Karpas-422 (cell line): Measurements from ENCODE around the gene DMBX1. TPM values are rescaled to one million over a fixed set of nuclear protein-coding genes. Genes with fewer than 3 reads are reported as not detected.

ENCODE experiments used
- DNase-seq: peaks from one replicate; pipeline ENCODE4 v3.0.0-alpha.2; 2015
- H2AFZ ChIP-seq: fragments of 200-600 bp; sonication (generic); 2 replicates; pipeline ENCODE4 v1.6.1; 2014; ENCODE audit warnings: antibody characterized with exemption, low read length, mixed read lengths
- H3K27ac ChIP-seq: fragments of 200-600 bp; sonication (generic); 2 replicates; pipeline ENCODE4 v1.5.1; 2014; ENCODE audit warnings: mild to moderate bottlenecking, low read length, moderate library complexity
- H3K27me3 ChIP-seq: fragments of 200-600 bp; sonication (generic); 2 replicates; pipeline ENCODE4 v1.6.1; 2014; ENCODE audit warnings: low read length, mixed read lengths
- H3K36me3 ChIP-seq: fragments of 200-600 bp; sonication (generic); 2 replicates; pipeline ENCODE4 v1.6.1; 2014; ENCODE audit warnings: low read length, mixed read lengths; ENCODE audit not compliant: insufficient read depth
- H3K4me1 ChIP-seq: fragments of 200-600 bp; sonication (generic); 2 replicates; pipeline ENCODE4 v1.6.1; 2014; ENCODE audit warnings: mild to moderate bottlenecking, low read length, mixed read lengths
- H3K4me2 ChIP-seq: fragments of 200-600 bp; sonication (generic); 2 replicates; pipeline ENCODE4 v1.6.1; 2014; ENCODE audit warnings: low read length, low read depth, mild to moderate bottlenecking; ENCODE audit not compliant: poor library complexity, severe bottlenecking
- H3K4me3 ChIP-seq: fragments of 200-600 bp; sonication (generic); 2 replicates; pipeline ENCODE4 v1.5.1; 2014; ENCODE audit warnings: mild to moderate bottlenecking, antibody characterized with exemption, low read length, mixed read lengths
- H3K79me2 ChIP-seq: fragments of 200-600 bp; sonication (generic); 2 replicates; pipeline ENCODE4 v1.6.1; 2014; ENCODE audit warnings: mild to moderate bottlenecking, low read length, mixed read lengths
- H3K9ac ChIP-seq: fragments of 200-600 bp; sonication (generic); 2 replicates; pipeline ENCODE4 v1.6.0; 2014; ENCODE audit warnings: low read length
- H3K9me2 ChIP-seq: fragments of 200-600 bp; sonication (generic), shearing (Covaris generic); replicated peaks from 2 replicates; pipeline ENCODE4 v1.6.0; 2014; ENCODE audit warnings: mild to moderate bottlenecking, low read length, moderate library complexity; ENCODE audit not compliant: insufficient read depth
- H3K9me3 ChIP-seq: fragments of 300-700, 200-600 bp; sonication (generic); 2 replicates; pipeline ENCODE4 v1.6.1; 2014; ENCODE audit warnings: low read length, mixed read lengths
- H4K20me1 ChIP-seq: fragments of 200-600 bp; sonication (generic); 2 replicates; pipeline ENCODE4 v1.6.1; 2014; ENCODE audit warnings: mild to moderate bottlenecking, antibody characterized with exemption, low read length, low read depth; ENCODE audit not compliant: insufficient read depth
- total RNA-seq: library from RNA; depleted of rRNA; stranded (reverse); fragments of >200 nt; shearing (Covaris generic); gene quantifications from 2 replicates; pipeline ENCODE4 v1.2.3, GENCODE V29; 2014; ENCODE audit warnings: low replicate concordance

Gene DMBX1
- total RNA-seq, 1 experiment from 2014 or later = not detected

- Histone ChIP-seq H3K4me1 (no peaks in the 10 kb centered on the region), H3K9ac (no peak overlapping the region), H2AFZ (no peak overlapping the region), H3K27me3 (no peaks in the 10 kb centered on the region), H3K4me3 (no peak overlapping the region), H4K20me1 (no peaks in the 10 kb centered on the region), H3K9me2 (no peaks in the 10 kb centered on the region), H3K9me3 (no peaks in the 10 kb centered on the region), H3K4me2 (no peak overlapping the region), H3K36me3 (no peaks in the 10 kb centered on the region), H3K27ac (no peak overlapping the region), H3K79me2 (no peaks in the 10 kb centered on the region)
- no peak for DNase-seq
Observed at GRCh38 chr1:46464915-46465314, 24.7 kb upstream of the DMBX1 start.

GRCh38 chr1:46465981-46466476 lies 23.6 kb upstream of the DMBX1 start:
- no peak overlapping the region for H3K27ac ChIP-seq
- H3K4me1 ChIP-seq = no peaks in the 10 kb centered on the region
- H4K20me1 ChIP-seq = no peaks in the 10 kb centered on the region
- no peak overlapping the region for H3K9ac ChIP-seq
- H3K4me2 ChIP-seq = no peak overlapping the region
- H2AFZ ChIP-seq = no peak overlapping the region
- no peaks in the 10 kb centered on the region for H3K27me3 ChIP-seq
- H3K9me3 ChIP-seq = no peaks in the 10 kb centered on the region
- no peaks in the 10 kb centered on the region for H3K9me2 ChIP-seq
- H3K4me3 ChIP-seq = no peak overlapping the region
- no peak for DNase-seq
- no peaks in the 10 kb centered on the region for H3K79me2 ChIP-seq
- no peaks in the 10 kb centered on the region for H3K36me3 ChIP-seq

GRCh38 chr1:46466477-46467182 lies 23.0 kb upstream of the DMBX1 start:
- no peaks in the 10 kb centered on the region for H3K27me3 ChIP-seq

GRCh38 chr1:46467183-46467504 lies 22.5 kb upstream of the DMBX1 start:
- H3K4me3 ChIP-seq = no peak overlapping the region
- no peak overlapping the region for H2AFZ ChIP-seq

More at GRCh38 chr1:46466477-46467182, 23.0 kb upstream of the DMBX1 start:
- H3K79me2 ChIP-seq = no peaks in the 10 kb centered on the region
- no peak overlapping the region for H3K4me2 ChIP-seq
- no peak for DNase-seq
- H3K9me2 ChIP-seq = no peaks in the 10 kb centered on the region
- no peak overlapping the region for H2AFZ ChIP-seq
- H3K4me1 ChIP-seq = no peaks in the 10 kb centered on the region
- H3K9me3 ChIP-seq = no peaks in the 10 kb centered on the region
- H3K4me3 ChIP-seq = no peak overlapping the region
- no peak overlapping the region for H3K27ac ChIP-seq
- no peaks in the 10 kb centered on the region for H3K36me3 ChIP-seq
- no peak overlapping the region for H3K9ac ChIP-seq
- no peaks in the 10 kb centered on the region for H4K20me1 ChIP-seq

GRCh38 chr1:46469881-46470280 lies 19.8 kb upstream of the DMBX1 start:
- no peak overlapping the region for H3K4me3 ChIP-seq
- H3K9me2 ChIP-seq = no peaks in the 10 kb centered on the region
- no peak overlapping the region for H3K27ac ChIP-seq
- no peak overlapping the region for H2AFZ ChIP-seq
- H3K9me3 ChIP-seq = no peaks in the 10 kb centered on the region
- no peak overlapping the region for H3K4me2 ChIP-seq
- no peaks in the 10 kb centered on the region for H4K20me1 ChIP-seq
- DNase-seq = no peak
- no peaks in the 10 kb centered on the region for H3K4me1 ChIP-seq
- H3K27me3 ChIP-seq = no peaks in the 10 kb centered on the region
- H3K79me2 ChIP-seq = no peaks in the 10 kb centered on the region
- H3K36me3 ChIP-seq = no peaks in the 10 kb centered on the region
- H3K9ac ChIP-seq = no peak overlapping the region

More at GRCh38 chr1:46467183-46467504, 22.5 kb upstream of the DMBX1 start:
- Histone ChIP-seq H3K27ac (no peak overlapping the region), H3K9me2 (no peaks in the 10 kb centered on the region), H3K36me3 (no peaks in the 10 kb centered on the region), H3K27me3 (no peaks in the 10 kb centered on the region), H3K9ac (no peak overlapping the region), H3K4me1 (no peaks in the 10 kb centered on the region), H3K79me2 (no peaks in the 10 kb centered on the region), H3K4me2 (no peak overlapping the region), H3K9me3 (no peaks in the 10 kb centered on the region), H4K20me1 (no peaks in the 10 kb centered on the region)
- DNase-seq = no peak

- Histone ChIP-seq H3K4me2 (no peak overlapping the region), H2AFZ (no peak overlapping the region), H3K4me3 (no peak overlapping the region), H4K20me1 (no peaks in the 10 kb centered on the region), H3K79me2 (no peaks in the 10 kb centered on the region), H3K9me2 (no peaks in the 10 kb centered on the region), H3K9ac (no peak overlapping the region), H3K36me3 (no peaks in the 10 kb centered on the region), H3K4me1 (no peaks in the 10 kb centered on the region), H3K9me3 (no peaks in the 10 kb centered on the region), H3K27me3 (no peaks in the 10 kb centered on the region), H3K27ac (no peak overlapping the region)
- DNase-seq = no peak
Observed at GRCh38 chr1:46471848-46472492, 17.7 kb upstream of the DMBX1 start.

GRCh38 chr1:46472498-46473181 lies 17.0 kb upstream of the DMBX1 start:
- H3K36me3 ChIP-seq = no peaks in the 10 kb centered on the region
- H3K4me1 ChIP-seq = no peaks in the 10 kb centered on the region
- H3K27ac ChIP-seq = no peak overlapping the region
- H3K4me2 ChIP-seq = no peak overlapping the region
- H3K9me3 ChIP-seq = no peaks in the 10 kb centered on the region
- no peak overlapping the region for H3K9ac ChIP-seq
- H3K27me3 ChIP-seq = no peaks in the 10 kb centered on the region
- H2AFZ ChIP-seq = no peak overlapping the region
- no peaks in the 10 kb centered on the region for H3K9me2 ChIP-seq
- peak; percentile 57 for DNase-seq
- H3K79me2 ChIP-seq = no peaks in the 10 kb centered on the region
- no peak overlapping the region for H3K4me3 ChIP-seq
- H4K20me1 ChIP-seq = peaks cover under 1% of the 10 kb centered on the region; the same call in 1 of the 2 replicates

GRCh38 chr1:46473991-46474390 lies 15.6 kb upstream of the DMBX1 start:
- no peak overlapping the region for H3K27ac ChIP-seq
- no peak overlapping the region for H3K4me2 ChIP-seq
- no peaks in the 10 kb centered on the region for H3K36me3 ChIP-seq
- no peak overlapping the region for H2AFZ ChIP-seq
- H3K9ac ChIP-seq = no peak overlapping the region
- no peaks in the 10 kb centered on the region for H3K4me1 ChIP-seq
- no peaks in the 10 kb centered on the region for H3K79me2 ChIP-seq
- H4K20me1 ChIP-seq = peaks cover 2% of the 10 kb centered on the region; the same call in 1 of the 2 replicates
- no peaks in the 10 kb centered on the region for H3K9me2 ChIP-seq
- H3K27me3 ChIP-seq = no peaks in the 10 kb centered on the region
- H3K9me3 ChIP-seq = no peaks in the 10 kb centered on the region
- H3K4me3 ChIP-seq = no peak overlapping the region
- no peak for DNase-seq
